ENCODE results near the gene UGT2A3. TPM values are rescaled to one million over a fixed set of nuclear protein-coding genes. Genes with fewer than 3 reads are reported as not detected.

The UGT2A3 gene
- total and polyA plus RNA-seq, 2 of the 4 experiments (the other 2 are of a cell fraction), result not detected

DNA sequence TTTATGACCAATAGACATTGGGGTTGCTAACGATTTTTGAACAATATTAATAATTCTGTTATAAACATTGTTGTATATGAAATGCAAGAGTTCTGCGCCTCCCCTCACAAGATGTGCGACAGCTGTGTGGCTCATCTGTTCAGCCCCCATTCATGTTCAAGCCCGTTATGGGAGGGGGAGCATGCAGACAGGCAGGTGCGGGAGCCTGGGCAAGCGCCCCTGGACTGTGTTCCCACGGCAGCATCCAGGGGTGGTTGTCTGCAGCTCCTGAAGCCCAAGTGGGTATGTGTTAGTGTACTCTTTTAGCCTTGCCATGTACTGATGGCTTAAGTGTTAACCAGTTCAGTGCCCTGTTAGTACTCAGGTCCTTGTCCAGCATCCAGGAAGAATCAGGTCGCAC is 34.6 kb downstream of the UGT2A3 start:
- CTCF ChIA-PET, result no interaction called here
- Histone ChIP-seq H2BK5ac (ENCODE audit: low read depth, low read length, poor library complexity, severe bottlenecking) (no peak overlapping the region), H2AK9ac (replicated peaks; ENCODE audit: low read depth, low read length, poor library complexity) (no peak overlapping the region), H3K56ac (ENCODE audit: extremely low read depth, insufficient read depth, low read length) (no peak overlapping the region), H2BK120ac (ENCODE audit: low read depth, low read length) (no peak overlapping the region), H3K14ac (replicated peaks; ENCODE audit: low read depth, low read length) (no peak overlapping the region), H3K36me3 (ENCODE audit: control insufficient read depth, insufficient read depth, low read length) (no peaks in the 10 kb centered on the region), H3K27me3 (ENCODE audit: control insufficient read depth, insufficient read depth, low read length) (no peaks in the 10 kb centered on the region), H2AFZ (replicated peaks; ENCODE audit: low read length, poor library complexity) (no peak overlapping the region), H3K4me3 (ENCODE audit: insufficient read depth, low read depth, low read length) (no peak overlapping the region), H3K79me1 (ENCODE audit: low read depth in 1 of 2, low read length in 2 of 2) (no peaks in the 10 kb centered on the region), H3K9me1 (ENCODE audit: insufficient read depth, low read length) (no peaks in the 10 kb centered on the region), H2BK15ac (ENCODE audit: low read depth, low read length) (no peak overlapping the region), H3K27ac (ENCODE audit: insufficient read depth, low read length) (no peak overlapping the region), H4K20me1 (ENCODE audit: insufficient read depth, low read length) (no peaks in the 10 kb centered on the region), H4K91ac (ENCODE audit: insufficient read depth, low read depth, low read length) (no peak overlapping the region), H3K4me2 (ENCODE audit: low read depth, low read length) (no peak overlapping the region), H3K4ac (ENCODE audit: low read depth, low read length) (no peak overlapping the region), H3K4me1 (ENCODE audit: control insufficient read depth, insufficient read depth, low read length) (no peaks in the 10 kb centered on the region), H2AK5ac (ENCODE audit: low read depth, low read length) (no peak overlapping the region), H3K9me3 (ENCODE audit: control insufficient read depth, insufficient read depth, low read length) (no peaks in the 10 kb centered on the region), H3K18ac (ENCODE audit: low read depth, low read length) (no peak overlapping the region), H4K5ac (ENCODE audit: low read depth, low read length) (no peak overlapping the region), H2BK20ac (ENCODE audit: low read depth, low read length) (no peak overlapping the region), H3K9ac (ENCODE audit: low read depth, low read length) (no peak overlapping the region), H3K23ac (ENCODE audit: low read depth, low read length) (no peak overlapping the region), H4K8ac (ENCODE audit: low read depth in 2 of 2, low read length in 2 of 2) (no peak overlapping the region)
- dilution Hi-C loops (cut with HindIII; ENCODE audit: low sequenced_read_pairs, unreplicated experiment), result no loop called here
- no TSS peak for BruUV-seq (replicated peaks)
- no peak for ATAC-seq (ENCODE audit: low read depth)
- intact Hi-C loops (cut with micrococcal nuclease), result no loop called here
- in situ Hi-C loops (cut with MboI; ENCODE audit: low sequenced_read_pairs), result no loop called here
- POLR2A ChIA-PET (ENCODE audit: unreplicated experiment), result no interaction called here
- TF ChIP-seq, protein P1, sequence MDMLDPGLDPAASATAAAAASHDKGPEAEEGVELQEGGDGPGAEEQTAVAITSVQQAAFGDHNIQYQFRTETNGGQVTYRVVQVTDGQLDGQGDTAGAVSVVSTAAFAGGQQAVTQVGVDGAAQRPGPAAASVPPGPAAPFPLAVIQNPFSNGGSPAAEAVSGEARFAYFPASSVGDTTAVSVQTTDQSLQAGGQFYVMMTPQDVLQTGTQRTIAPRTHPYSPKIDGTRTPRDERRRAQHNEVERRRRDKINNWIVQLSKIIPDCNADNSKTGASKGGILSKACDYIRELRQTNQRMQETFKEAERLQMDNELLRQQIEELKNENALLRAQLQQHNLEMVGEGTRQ (IDR thresholded peaks at IDR 0.05; ENCODE audit: low read depth, low read length), result no peak
- no peak for TF ChIP-seq RCOR1 (IDR thresholded peaks at IDR 0.05; ENCODE audit: insufficient replicate concordance, low read length)
- TF ChIP-seq, protein P2, sequence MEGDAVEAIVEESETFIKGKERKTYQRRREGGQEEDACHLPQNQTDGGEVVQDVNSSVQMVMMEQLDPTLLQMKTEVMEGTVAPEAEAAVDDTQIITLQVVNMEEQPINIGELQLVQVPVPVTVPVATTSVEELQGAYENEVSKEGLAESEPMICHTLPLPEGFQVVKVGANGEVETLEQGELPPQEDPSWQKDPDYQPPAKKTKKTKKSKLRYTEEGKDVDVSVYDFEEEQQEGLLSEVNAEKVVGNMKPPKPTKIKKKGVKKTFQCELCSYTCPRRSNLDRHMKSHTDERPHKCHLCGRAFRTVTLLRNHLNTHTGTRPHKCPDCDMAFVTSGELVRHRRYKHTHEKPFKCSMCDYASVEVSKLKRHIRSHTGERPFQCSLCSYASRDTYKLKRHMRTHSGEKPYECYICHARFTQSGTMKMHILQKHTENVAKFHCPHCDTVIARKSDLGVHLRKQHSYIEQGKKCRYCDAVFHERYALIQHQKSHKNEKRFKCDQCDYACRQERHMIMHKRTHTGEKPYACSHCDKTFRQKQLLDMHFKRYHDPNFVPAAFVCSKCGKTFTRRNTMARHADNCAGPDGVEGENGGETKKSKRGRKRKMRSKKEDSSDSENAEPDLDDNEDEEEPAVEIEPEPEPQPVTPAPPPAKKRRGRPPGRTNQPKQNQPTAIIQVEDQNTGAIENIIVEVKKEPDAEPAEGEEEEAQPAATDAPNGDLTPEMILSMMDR (conservative IDR thresholded peaks at IDR 0.05; ENCODE audit: low read depth, low read length), result no peak
- no peak for TF ChIP-seq RAD21 (IDR thresholded peaks at IDR 0.05; ENCODE audit: low read length)
- TF ChIP-seq NFE2L2 (IDR thresholded peaks at IDR 0.05; ENCODE audit: low read depth, low read length), result no peak
- TF ChIP-seq CHD1 (IDR thresholded peaks at IDR 0.05; ENCODE audit: low read depth, low read length), result no peak
- TF ChIP-seq FOS (IDR thresholded peaks at IDR 0.05; ENCODE audit: low read depth, low read length), result no peak
- TF ChIP-seq RFX5 (IDR thresholded peaks at IDR 0.05; ENCODE audit: low read depth, low read length), result no peak
- TF ChIP-seq SMC3 (IDR thresholded peaks at IDR 0.05; ENCODE audit: low read depth, low read length), result no peak
- no peak for TF ChIP-seq MAZ (IDR thresholded peaks at IDR 0.05; ENCODE audit: borderline replicate concordance, low read depth, low read length)
- TF ChIP-seq CEBPB (IDR thresholded peaks at IDR 0.05; ENCODE audit: low read depth, low read length), result no peak
- no peak for TF ChIP-seq POLR2A (IDR thresholded peaks at IDR 0.05; ENCODE audit: low read depth, low read length)
- no peak for TF ChIP-seq MXI1 (IDR thresholded peaks at IDR 0.05; ENCODE audit: borderline replicate concordance, low read depth, low read length)
- TF ChIP-seq, protein P3, sequence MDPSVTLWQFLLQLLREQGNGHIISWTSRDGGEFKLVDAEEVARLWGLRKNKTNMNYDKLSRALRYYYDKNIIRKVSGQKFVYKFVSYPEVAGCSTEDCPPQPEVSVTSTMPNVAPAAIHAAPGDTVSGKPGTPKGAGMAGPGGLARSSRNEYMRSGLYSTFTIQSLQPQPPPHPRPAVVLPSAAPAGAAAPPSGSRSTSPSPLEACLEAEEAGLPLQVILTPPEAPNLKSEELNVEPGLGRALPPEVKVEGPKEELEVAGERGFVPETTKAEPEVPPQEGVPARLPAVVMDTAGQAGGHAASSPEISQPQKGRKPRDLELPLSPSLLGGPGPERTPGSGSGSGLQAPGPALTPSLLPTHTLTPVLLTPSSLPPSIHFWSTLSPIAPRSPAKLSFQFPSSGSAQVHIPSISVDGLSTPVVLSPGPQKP (IDR thresholded peaks at IDR 0.05; ENCODE audit: borderline replicate concordance, low read depth, low read length), result no peak
- no peak for TF ChIP-seq MAFK (IDR thresholded peaks at IDR 0.05; ENCODE audit: low read depth, low read length)
- no peak for TF ChIP-seq BHLHE40 (IDR thresholded peaks at IDR 0.05; ENCODE audit: low read depth, low read length)
- no peak for DNase-seq
- WGBS, 2 experiments (ENCODE audit: extremely low coverage in 2 of 2, insufficient read length in 1 of 2), result 78% methylated on average over 3 of the region's 8 CpGs; no CpG with 5 or more reads in 1 of the 2 experiments
